ENCODE measurements around the gene CPLX1.
"Not testable (repeated sequence)": the region's sequence is repeated elsewhere in the genome, so short reads cannot be mapped to it uniquely, and the experiment has no call there.

Gene CPLX1

GRCh38 chr4:779555-779954 lies 46.4 kb downstream of the CPLX1 start:
- in situ Hi-C loops (cut with MboI; ENCODE audit: low sequenced_read_pairs): no loop called here

- in situ Hi-C loops (cut with MboI; ENCODE audit: low sequenced_read_pairs): no loop called here
Measured at GRCh38 chr4:777520-778262, 48.2 kb downstream of the CPLX1 start.

GRCh38 chr4:776743-777441 lies 49.0 kb downstream of the CPLX1 start:
- in situ Hi-C loops (cut with MboI; ENCODE audit: low sequenced_read_pairs): no loop called here

GRCh38 chr4:775485-775884 lies 50.4 kb downstream of the CPLX1 start:
- in situ Hi-C loops (cut with MboI; ENCODE audit: low sequenced_read_pairs): not testable (repeated sequence)

- in situ Hi-C loops (cut with MboI; ENCODE audit: low sequenced_read_pairs): not testable (repeated sequence)
Measured at GRCh38 chr4:774419-775092, 51.4 kb downstream of the CPLX1 start.

- in situ Hi-C loops (cut with MboI; ENCODE audit: low sequenced_read_pairs): no loop called here
Measured at GRCh38 chr4:773214-773613, 52.7 kb downstream of the CPLX1 start.

GRCh38 chr4:772776-773175 lies 53.2 kb downstream of the CPLX1 start:
- in situ Hi-C loops (cut with MboI; ENCODE audit: low sequenced_read_pairs): no loop called here

GRCh38 chr4:772118-772517 lies 53.8 kb downstream of the CPLX1 start:
- in situ Hi-C loops (cut with MboI; ENCODE audit: low sequenced_read_pairs): no loop called here

GRCh38 chr4:771464-771863 lies 54.5 kb downstream of the CPLX1 start:
- in situ Hi-C loops (cut with MboI; ENCODE audit: low sequenced_read_pairs): no loop called here

- in situ Hi-C loops (cut with MboI; ENCODE audit: low sequenced_read_pairs): no loop called here
Measured at GRCh38 chr4:770022-770421, 55.9 kb downstream of the CPLX1 start.

- in situ Hi-C loops (cut with MboI; ENCODE audit: low sequenced_read_pairs): no loop called here
Measured at GRCh38 chr4:769511-769910, 56.4 kb downstream of the CPLX1 start.

- in situ Hi-C loops (cut with MboI; ENCODE audit: low sequenced_read_pairs): no loop called here
Measured at GRCh38 chr4:768995-769394, 56.9 kb downstream of the CPLX1 start.

GRCh38 chr4:768076-768475 lies 57.9 kb downstream of the CPLX1 start:
- in situ Hi-C loops (cut with MboI; ENCODE audit: low sequenced_read_pairs): no loop called here

GRCh38 chr4:766559-767283 lies 59.2 kb downstream of the CPLX1 start:
- in situ Hi-C loops (cut with MboI; ENCODE audit: low sequenced_read_pairs): no loop called here

GRCh38 chr4:766152-766515 lies 59.8 kb downstream of the CPLX1 start:
- in situ Hi-C loops (cut with MboI; ENCODE audit: low sequenced_read_pairs): no loop called here

GRCh38 chr4:764405-765169 lies 61.3 kb downstream of the CPLX1 start:
- in situ Hi-C loops (cut with MboI; ENCODE audit: low sequenced_read_pairs): no loop called here

GRCh38 chr4:763922-764321 lies 62.0 kb downstream of the CPLX1 start:
- in situ Hi-C loops (cut with MboI; ENCODE audit: low sequenced_read_pairs): no loop called here

- in situ Hi-C loops (cut with MboI; ENCODE audit: low sequenced_read_pairs): no loop called here
Measured at GRCh38 chr4:763191-763810, 62.6 kb downstream of the CPLX1 start.

- in situ Hi-C loops (cut with MboI; ENCODE audit: low sequenced_read_pairs): no loop called here
Measured at GRCh38 chr4:762211-763190, 63.4 kb downstream of the CPLX1 start.
